Pulmonary artery endothelial cell (primary cell): ENCODE results near the gene FGF12. TPM values are rescaled to one million over a fixed set of nuclear protein-coding genes. Genes with fewer than 3 reads are reported as not detected.

Experiments
- DNase-seq: peaks from one replicate; pipeline ENCODE4 v3.0.0-alpha.2; 2011; ENCODE audit warnings: low read depth, low spot score
- total RNA-seq: library from RNA; depleted of rRNA; stranded (reverse); fragments of >200 nt; gene quantifications from 2 replicates; pipeline ENCODE4 v1.2.3, GENCODE V29; 2014

The FGF12 gene
- total RNA-seq, 1 donor from 2014 or later, result 1.8 TPM

DNA sequence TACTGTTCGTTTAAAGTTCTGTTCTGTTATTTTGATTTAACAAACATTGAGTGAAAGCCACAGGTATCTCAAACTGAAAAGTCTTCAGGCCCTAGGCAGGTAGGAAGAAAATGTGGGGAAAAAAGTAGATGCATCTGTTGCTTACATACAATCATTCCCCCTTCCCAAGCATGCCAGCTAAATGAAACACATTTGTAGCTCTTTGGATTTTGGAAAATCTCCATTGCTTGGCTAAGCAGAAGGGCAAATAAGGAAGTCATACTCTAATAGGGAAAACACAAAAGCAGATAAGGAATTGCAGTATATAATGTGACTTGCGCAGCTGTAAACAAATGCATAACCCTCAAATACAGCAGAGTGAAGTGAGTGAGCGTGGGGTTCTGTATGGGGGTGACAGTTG is 375.9 kb downstream of the FGF12 start:
- no peak for DNase-seq

DNA sequence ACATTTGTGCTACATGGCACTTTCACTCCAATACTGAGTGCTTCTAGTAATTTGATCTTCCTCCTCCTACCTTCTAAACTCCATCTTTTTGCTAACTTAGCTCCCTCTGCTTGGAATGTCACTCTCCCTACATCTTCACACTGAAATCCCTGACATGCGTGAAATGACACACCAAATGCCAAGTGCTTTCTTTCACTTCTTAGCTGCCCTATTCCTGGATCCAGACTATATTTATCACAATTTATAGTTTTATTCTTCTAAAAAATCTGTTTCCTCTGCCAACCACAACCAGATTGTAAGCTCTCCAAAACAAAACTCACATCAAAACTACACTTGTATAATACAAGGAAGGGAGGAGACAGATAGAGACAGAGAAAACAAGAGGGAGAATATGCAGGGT is 387.3 kb downstream of the FGF12 start:
- DNase-seq, result no peak

DNA sequence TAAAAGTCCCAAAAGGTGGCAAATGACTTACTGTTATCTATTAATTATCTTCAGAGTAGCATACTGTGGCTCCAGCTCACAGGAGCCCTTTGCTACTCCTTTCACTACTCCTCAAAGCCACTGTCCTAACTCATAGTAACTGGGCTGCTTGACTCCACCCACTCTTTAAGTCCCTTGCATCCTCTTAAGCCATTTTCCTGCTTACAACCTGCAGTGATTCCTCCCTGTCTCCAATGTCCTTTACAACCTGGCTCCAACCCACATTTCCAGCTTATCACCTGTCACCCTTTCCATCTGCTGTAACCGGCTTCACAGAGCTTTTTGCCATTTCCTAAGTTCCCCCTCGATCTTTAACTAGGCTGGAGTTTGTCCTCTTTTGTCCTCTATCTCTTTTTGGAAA is 388.1 kb downstream of the FGF12 start:
- no peak for DNase-seq

DNA sequence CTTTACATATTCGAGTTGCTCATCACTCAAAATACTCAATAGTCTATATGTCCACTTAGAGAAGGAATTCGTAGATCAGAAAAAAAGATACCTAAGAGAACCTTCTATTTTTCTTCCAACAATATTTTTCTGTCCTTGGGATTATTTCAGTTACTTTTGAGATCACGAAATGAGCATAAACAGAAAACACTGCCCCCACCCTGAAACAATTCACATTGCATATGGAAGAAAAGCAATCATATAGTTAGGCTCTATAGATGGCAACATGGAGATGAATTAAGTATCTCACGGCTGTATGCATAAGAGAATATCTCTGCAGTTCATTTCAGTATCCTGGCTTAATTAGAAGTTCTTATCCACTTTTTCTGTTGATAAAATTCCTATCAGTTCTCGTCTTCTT is 391.1 kb downstream of the FGF12 start:
- no peak for DNase-seq

DNA sequence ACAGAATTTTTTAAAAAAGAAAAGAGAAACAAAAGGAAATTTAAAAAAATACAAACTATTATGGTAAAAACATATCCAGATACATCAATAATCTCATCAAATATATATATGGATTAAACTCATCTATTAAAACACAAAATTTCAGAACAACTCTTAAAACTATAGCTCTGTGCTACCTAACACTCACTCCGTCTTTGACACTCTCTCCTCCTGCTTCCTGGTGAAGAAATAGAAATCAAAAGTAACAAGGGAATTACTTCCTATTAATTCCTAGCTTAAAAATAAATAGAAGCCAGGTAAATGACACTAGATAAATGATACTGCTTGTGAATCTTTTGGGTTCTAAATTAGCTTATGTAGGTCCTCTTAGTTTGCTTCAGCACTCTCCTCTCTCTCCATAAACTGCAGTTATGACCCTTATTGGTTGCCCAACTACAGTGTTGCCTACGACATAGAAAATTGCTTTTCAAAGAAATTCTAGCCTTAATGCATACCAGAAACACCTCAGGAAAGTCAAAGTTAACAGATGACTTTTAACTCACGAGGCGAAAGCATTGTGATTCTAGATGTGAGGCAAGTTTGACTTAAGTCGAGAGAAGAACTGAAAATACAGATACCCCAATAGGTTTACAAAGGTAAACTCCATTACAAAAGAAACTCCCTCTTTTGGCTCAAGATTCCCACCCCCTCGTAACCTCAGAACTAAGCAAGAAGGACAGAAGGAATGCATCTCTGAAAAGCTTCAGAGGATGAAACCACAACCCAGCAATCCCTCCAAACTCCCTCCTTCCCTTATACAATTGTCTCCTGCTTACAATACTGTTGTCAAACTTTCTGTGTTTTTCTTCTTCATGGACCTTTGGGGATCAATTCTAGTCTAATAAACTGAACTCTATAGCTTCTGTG is 394.7 kb downstream of the FGF12 start:
- DNase-seq, result no peak

DNA sequence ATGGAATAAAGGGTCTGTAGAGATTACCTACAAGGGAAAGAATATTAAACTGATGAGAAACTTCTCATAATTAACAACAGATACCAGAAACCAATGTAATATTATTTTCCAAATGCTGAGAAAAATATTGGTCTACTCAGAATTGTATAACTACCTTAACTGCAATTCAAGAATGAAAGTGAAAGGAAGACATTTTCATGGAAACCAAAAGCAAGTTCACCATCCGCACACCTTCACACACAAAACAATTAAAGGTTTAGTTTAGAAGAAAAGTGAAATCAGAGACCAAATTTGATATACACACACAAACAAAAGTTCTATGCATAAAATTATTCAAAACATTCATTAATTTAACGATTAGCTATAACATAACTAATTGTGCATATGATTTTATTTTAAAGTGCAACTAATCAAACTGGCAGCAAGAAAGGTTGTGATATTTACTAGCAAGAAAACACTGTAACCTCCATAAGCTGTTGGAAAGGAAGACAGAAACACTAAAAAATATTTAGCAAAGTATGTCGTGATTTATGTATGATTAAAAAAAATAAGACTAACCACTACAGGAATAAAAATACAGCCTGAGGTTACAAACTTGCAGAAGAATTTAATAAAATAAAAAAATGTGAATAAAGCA is 395.5 kb downstream of the FGF12 start:
- DNase-seq, result no peak

DNA sequence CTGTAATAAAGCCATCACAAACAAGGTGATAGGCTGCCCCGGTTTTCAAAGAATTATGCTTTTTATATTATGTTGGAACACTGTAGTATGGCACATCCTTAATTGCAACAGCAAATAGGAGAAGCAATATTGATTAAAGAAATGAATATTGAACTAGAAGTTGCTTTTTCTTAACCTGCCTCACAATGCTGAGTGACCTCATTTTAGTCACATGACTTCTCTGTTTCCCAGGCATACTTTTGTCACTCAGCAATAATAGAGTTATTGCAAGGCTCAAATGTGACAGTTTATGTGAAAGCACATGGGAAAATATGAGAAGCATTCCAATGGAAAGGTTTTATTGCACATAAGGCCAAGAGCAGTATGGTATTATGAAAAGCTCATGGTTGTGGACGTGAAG is 400.7 kb downstream of the FGF12 start:
- DNase-seq, result no peak

DNA sequence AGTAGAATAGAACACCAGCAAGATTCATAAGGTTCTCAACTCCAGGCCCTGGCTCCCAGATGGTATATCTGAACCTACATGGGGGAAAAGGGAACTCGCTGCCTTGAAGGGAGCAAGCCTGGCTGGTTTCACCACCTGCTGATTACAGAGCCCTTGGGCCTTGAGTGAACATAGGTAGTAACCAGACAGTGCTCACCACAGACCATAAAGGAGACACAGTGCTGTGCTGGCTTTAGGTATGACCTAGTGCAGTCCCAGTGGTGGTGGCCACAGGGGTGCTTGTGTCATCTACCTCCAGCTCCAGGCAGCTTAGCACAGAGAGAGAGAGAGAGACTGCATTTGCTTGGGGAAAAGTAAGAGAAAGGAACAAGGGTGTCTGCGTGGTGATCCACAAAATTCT is 409.8 kb downstream of the FGF12 start:
- no peak for DNase-seq

DNA sequence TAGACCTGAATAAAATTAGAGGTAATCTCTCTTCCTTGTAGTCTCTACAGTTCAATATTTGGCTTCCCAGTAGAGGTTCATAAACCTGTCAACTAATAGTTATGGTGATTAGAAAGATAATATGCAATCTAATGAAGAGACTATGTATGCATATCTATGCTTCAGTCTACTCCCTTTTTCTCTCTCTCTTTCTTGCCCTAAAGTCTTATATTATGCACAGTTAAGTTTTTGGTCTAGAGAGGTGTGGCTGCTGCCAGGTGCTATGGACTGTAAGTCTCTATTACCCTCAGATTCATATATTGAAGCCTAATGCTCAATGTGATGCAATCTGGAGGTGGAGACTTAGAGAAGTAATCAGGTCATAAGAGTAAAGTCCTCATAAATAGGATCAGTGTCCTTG is 413.7 kb downstream of the FGF12 start:
- DNase-seq, result no peak

DNA sequence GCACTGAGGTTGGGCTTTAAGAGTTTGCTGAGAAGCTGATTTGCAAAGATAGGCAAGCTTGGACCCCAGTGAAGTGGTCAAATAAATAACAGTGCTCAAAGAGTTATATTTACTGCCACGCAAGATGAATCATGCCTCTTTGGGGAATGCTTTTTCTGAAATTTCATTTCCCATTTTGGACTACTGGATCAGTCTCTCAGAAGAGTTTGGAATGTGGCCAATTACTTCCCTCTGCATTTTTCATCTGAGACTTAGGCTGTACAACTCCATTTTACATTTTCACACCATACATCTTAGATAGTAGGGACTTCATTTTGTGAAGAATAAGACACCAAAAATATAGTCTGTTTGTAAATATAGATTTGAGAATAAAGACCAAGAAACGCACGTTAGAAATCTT is 419.7 kb downstream of the FGF12 start:
- DNase-seq, result no peak

DNA sequence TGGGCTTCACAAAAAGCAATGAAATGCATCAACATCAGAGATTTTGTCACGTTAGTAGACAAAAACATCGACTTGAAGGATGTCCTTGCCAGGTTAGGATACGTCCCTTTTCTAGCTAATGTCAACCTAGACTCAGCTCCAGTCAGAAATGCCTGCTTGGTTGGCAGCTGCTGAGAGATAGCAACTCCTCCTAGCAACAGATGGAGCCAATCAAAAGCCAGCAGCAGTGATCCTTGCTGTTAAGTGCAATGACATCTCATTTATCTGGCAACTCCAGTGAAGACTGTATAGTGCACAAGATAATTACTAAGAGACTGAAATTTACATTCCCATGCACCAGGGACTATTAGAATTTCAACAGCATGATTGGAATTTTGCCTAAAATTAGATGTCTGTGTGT is 424.1 kb downstream of the FGF12 start:
- no peak for DNase-seq

DNA sequence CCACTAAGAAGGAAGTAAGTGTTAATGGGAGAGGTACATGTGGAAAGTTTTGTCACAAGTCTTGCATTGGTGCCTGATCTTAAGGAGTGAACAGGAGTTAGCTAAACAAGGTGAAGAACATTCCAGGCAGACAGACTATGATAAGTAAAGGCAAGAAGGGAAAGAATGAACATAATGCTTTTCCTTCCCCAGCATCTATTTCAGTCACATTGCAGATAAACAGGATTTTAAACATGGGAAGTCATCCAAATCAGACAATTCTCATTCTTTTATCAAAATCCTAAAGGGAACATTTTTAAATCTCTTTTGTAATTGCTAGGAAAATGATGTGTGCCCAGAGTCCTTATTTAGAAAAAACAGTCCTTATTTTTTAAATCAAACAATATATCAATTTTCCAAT is 424.6 kb downstream of the FGF12 start:
- DNase-seq, result no peak

DNA sequence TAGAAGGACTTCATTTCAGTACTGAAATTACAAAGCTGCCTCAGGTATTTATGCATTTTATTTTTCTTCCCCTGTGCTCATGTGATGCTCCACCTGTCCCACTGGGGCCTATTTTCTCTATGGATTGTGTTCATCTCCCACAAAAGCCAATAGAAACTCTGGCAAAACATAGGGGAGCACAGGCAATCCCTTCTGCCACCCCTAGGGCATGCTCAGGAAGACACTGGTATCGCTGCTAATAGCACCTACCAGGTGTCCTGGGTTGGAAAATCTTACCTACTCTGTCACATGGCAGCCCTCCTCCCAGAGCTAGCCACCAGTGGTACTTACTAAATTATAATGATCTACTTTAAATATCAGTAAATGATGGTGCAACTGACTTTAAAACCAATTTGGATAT is 427.4 kb downstream of the FGF12 start:
- DNase-seq, result no peak

DNA sequence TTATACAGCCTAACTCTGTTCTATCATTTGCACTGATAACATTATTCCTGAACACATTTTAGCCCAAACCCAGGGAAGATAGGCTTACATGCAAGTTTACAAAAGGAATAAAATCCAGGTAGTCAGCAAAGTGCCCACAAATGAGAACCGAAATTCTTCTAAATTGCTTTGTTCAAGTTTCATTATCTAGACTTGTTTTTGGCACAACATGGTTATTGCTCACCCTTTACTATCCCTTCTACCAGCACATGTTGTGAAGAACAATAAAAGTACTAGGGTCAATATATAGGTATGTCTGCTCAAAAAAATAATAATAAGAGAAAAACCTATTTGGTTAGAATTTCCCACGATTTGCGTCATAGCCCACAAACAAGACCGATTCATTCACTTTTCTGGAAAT is 430.5 kb downstream of the FGF12 start:
- no peak for DNase-seq

DNA sequence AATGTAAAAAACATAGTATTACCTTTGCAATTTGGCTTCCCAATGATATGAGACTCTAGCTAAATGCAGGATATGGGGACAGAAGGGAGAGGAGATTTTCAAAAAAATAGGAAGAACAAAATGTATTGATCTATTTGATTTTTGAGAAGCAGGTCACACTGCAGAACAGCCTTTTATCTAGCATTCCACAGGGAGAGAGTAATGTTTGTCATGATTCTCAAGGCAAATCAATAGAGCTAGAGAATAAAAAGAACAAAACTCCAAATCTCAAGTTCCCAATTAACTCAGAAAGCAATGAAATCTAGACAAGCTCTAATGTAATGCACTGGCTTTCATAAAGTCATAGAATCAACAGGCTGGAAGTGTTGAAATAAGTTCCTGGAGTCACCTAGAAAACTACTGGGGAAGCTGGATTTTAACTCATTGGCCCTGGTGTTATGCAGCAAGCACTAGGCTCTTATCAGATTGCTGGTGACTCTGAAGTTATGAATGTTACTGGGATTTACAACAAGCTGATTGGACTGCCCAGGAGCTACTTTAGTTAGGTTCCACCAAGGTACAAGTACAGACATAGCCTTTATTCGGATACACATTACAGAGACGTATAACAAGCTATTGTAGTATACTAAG is 442.8 kb downstream of the FGF12 start:
- DNase-seq, result no peak

DNA sequence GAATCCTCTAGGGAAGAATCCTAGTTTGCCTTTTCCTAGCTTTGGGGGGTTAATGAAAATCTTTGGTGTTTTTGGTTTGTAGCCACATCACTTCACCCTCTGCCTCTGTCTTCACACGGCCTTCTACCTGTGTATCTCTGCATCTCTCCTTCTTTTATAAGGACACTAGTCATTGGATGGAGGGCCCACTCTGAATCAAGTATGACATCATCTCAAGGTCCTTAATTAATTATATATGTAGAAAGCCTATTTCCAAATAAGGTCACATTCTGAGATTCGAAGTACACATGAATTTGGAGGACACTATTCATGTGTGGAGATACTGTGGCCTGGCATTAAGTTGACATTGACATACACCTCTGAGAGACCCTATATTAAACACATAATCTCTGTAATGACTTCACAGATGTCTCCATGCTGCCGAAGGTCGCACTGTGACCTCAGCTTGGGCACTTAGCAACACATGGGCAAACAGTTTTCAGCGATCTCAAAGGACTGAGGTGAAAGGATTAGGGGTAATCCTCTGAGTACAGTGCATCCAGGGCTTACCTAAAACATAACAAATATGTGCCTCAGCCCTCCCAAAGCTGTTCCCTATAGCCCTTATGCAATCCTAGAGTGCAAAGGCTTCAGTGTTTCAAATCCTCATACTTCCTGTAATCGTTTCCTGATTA is 446.0 kb downstream of the FGF12 start:
- DNase-seq, result no peak

DNA sequence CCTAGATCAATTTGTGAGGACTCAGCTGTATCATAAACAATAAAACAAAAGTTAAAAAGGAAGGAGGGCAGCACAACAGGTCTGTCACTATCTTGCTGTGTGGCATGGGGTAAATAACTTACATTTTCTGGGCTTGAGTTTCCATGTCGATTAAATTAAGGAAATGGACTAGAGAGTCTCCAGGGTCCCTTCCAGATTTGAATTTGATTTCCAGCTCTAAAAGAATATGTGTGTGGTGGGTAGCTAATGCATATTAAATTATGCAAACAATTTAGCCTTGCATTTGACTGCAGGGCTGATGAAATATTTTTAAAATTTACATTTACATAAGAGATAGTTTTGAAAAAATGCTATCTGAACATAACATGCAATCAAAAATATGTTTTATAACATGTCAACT is 447.7 kb downstream of the FGF12 start:
- DNase-seq, result no peak

DNA sequence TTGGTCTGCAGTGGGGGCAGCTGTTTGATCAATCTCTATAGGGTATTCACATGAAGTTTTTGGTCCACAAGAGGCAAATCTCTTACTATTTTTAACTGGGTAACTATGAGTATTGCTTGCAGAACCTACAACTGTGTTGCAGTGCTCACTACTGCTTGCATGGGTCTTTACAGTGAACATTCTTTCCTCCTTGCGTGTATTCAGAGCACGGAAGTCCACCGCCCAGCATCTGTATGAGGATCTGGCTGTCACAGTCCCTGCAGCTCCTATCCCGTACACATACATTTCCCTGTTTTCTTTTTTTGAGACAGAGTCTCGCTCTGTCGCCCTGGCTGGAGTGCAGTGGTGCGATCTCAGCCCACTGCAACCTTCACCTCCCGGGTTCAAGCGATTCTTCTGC is 449.9 kb downstream of the FGF12 start:
- no peak for DNase-seq

DNA sequence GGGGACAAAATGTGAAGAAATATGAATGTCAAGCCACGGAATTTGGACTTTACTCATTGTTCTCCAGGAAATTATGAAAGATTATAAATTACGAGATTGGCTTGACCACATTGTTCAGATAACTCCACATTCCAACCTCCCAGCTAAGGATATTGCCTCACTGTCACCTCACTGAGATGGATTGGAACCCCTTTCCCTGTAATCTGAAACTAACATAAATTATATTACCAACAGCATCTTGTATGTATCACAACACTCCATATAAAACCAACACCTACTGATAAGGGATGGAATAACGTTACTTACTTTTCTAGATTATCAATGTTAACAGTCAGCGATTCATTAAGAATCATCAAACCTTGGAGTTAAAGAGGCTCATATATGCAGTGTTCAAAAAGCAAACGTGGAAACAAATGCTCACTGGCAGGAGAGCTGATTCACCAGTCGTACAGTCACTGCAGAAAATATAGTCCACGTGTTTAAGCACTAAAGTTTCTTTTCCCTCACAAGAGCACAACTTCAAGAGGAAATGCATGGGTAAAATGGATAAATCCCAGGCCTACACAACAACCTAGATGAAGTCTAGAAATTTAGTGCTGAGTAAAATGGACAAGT is 451.5 kb downstream of the FGF12 start:
- DNase-seq, result peak; percentile 17

DNA sequence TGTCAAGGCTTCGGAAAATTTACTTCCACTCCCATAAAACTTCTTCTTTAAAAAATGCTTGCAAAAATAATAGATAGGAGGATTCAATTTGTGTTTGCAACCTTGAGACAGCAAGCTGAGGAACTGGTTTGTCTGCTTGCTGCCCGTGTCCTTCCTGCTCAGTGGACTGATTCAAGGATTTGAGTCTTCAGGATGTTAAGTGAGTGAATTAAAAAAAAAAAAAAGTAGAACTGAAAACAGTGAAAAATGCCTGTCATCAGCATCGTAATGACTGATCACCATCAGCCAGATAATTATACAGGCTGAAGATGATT is 453.7 kb downstream of the FGF12 start:
- no peak for DNase-seq

DNA sequence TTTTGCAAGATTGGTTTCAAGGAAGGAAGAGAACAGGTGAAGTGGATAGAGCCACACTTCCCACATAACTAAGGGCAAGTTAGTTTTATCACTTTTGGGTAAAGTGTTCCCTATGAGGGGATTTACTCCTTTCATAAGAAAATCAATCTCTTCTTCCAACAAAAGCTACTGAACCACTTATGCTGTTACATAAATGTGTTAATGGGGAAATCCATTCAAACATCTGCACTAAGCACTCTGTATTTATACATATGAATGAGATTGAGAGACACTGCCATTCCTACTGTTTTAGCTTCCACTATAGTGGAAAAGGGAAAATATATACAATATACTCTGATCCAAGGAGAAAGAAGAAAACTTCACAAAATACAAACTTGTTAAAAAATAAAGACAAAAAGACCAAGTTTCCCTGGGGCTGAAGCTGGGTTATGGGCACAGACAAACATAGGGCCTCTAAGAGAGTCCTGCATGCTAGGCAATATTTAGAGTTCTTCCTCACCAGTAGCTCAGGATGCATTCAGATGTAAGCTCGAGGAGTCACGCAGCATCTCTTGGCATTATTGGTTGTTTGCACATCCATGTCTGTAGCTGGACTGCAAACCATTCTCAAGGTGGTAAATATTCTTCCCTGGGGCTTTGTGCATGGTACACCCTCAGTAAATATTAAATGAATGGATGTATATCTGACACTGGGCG is 454.2 kb downstream of the FGF12 start:
- no peak for DNase-seq
